GM12865 (cell line): ENCODE data around the gene MARF1.

Experiments used
- DNase-seq: peaks from one replicate; pipeline ENCODE4 v3.0.0; 2010; ENCODE audit warnings: low read depth
- H3K4me3 ChIP-seq: 2 replicates; pipeline ENCODE4 v1.5.1; 2011; ENCODE audit warnings: mild to moderate bottlenecking, low read depth, low read length, control low read depth
- CTCF ChIP-seq: IDR thresholded peaks from 2 replicates; pipeline ENCODE4 v1.5.1; 2011; ENCODE audit warnings: low read length, control low read depth, low read depth, inconsistent platforms; ENCODE audit not compliant: insufficient read depth; ENCODE audit errors: missing control alignments

Gene MARF1

GRCh38 chr16:15640966-15641365 lies 2.0 kb downstream of the MARF1 start:
- H3K4me3 ChIP-seq = peak overlapping the region; percentile 83
- TF ChIP-seq CTCF = no peak
- peak; percentile 33 for DNase-seq

- TF ChIP-seq CTCF = no peak
- DNase-seq = peak; percentile 69
- H3K4me3 ChIP-seq = peak overlapping the region; percentile 83
Measured at GRCh38 chr16:15639061-15639568, 3.8 kb downstream of the MARF1 start.

GRCh38 chr16:15636392-15636873 lies 6.5 kb downstream of the MARF1 start:
- TF ChIP-seq CTCF = no peak
- no peak overlapping the region for H3K4me3 ChIP-seq
- peak; percentile 64 for DNase-seq

GRCh38 chr16:15635926-15636325 lies 7.0 kb downstream of the MARF1 start:
- H3K4me3 ChIP-seq = no peak overlapping the region
- DNase-seq = no peak
- TF ChIP-seq CTCF = no peak

GRCh38 chr16:15631730-15632409 lies 11.1 kb downstream of the MARF1 start:
- no peak overlapping the region for H3K4me3 ChIP-seq
- no peak for TF ChIP-seq CTCF
- DNase-seq = no peak

GRCh38 chr16:15621889-15622288 lies 21.1 kb downstream of the MARF1 start:
- no peak for TF ChIP-seq CTCF
- H3K4me3 ChIP-seq = no peak overlapping the region
- no peak for DNase-seq

GRCh38 chr16:15621456-15621855 lies 21.5 kb downstream of the MARF1 start:
- DNase-seq = no peak
- no peak overlapping the region for H3K4me3 ChIP-seq

More at GRCh38 chr16:15621456-15621855, 21.5 kb downstream of the MARF1 start:
- TF ChIP-seq CTCF = no peak
